HuH-7.5 (cell line): ENCODE results near the gene ZC3H7A.
"Not testable (repeated sequence)": the region's sequence is repeated elsewhere in the genome, so short reads cannot be mapped to it uniquely, and the experiment has no call there.

Experiments used
- DNase-seq: peaks from one replicate; pipeline ENCODE4 v3.0.0; 2011; ENCODE audit warnings: low spot score

ZC3H7A gene

DNA sequence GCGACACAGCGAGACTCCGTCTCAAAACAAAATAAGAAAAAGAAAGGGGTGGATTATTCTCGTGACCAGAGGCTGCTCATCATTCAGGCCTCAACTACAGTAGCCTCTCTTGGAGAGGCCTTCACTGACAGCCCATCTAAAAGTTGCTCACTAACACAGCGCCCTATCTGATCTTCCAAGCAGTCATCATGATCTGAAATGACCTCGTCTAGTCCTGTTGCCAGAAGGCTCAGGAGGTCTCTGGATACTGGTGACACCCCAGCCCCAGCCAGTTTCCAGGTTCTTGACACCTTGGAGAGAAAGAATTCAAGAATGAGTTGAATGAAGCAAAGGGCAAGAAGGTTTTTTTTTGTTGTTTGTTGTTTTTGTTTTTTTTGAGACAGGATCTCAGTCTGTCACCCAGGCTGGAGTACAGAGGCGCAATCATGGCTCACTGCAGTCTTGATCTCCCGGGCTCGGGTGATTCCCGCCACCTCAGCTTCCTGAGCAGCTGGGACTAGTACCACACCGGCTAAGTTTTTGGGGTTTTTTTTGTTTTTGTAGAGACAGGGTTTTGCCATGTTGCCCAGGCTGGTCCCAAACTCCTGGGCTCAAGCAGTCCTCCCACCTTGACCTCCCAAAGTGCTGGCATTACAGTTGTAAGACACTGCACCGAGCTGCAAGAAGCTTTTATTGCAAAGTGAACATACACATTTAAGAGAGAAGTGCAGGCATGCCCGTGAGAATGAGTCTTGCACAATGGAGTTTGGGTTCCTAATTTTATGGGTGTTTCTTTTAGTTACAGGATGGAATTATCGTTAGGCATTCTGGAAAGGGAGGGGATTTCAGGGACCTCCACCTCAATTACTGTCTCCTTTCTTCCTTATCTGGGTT lies 2.7 kb upstream of the ZC3H7A start:
- no peak for DNase-seq

GRCh38 chr16:11799017-11799381 lies 1.9 kb upstream of the ZC3H7A start:
- no peak for DNase-seq

GRCh38 chr16:11797957-11798299 lies 870 bp upstream of the ZC3H7A start:
- no peak for DNase-seq

DNA sequence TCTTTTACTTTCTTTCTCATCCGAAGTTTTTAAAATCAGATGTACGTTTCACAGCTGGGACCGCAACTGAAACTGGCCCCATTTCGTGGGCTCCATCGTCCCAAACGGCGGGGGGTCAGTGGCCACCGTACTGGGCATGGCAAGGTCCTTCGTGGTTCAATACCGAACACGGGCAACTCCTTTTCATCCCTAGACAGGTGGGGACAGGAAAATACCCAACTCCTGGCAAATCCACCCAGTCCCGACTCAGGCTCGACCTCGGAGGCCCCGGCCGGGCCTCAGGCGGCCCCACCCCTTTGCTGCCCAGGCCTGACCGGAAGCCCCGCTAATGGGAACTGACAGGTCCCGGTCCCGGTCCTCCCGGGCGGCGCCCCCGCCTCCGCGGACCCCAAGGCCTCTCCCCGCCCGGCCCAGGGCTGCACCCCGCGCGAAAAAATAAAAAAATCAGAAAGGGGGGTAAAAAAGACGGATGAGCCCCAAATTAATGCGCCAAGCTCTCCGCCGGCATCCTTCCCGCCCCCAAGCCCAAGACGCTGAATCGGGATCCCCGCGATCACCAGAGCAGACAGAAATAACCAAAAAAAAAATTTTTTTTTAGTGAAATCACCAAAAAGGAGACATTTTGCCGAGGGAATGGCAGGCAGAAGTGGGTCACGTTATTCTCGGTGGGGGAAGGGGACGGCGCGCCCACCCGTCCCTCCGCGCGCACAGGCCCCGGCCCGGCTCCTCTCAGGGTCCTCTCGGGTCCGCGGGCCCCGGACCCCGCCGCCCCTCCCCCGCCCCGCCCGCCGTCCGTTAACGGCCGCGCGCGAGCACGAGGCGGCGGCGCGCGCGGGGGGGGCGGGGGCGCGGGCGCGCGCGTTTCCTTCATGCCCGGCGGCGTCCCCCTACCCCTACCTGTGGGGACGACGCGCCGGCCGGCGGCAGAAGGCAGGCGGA lies 562 bp downstream of the ZC3H7A start:
- DNase-seq: peak; percentile 44

- DNase-seq: no peak
Observed at GRCh38 chr16:11795887-11796226, 1.2 kb downstream of the ZC3H7A start.

DNA sequence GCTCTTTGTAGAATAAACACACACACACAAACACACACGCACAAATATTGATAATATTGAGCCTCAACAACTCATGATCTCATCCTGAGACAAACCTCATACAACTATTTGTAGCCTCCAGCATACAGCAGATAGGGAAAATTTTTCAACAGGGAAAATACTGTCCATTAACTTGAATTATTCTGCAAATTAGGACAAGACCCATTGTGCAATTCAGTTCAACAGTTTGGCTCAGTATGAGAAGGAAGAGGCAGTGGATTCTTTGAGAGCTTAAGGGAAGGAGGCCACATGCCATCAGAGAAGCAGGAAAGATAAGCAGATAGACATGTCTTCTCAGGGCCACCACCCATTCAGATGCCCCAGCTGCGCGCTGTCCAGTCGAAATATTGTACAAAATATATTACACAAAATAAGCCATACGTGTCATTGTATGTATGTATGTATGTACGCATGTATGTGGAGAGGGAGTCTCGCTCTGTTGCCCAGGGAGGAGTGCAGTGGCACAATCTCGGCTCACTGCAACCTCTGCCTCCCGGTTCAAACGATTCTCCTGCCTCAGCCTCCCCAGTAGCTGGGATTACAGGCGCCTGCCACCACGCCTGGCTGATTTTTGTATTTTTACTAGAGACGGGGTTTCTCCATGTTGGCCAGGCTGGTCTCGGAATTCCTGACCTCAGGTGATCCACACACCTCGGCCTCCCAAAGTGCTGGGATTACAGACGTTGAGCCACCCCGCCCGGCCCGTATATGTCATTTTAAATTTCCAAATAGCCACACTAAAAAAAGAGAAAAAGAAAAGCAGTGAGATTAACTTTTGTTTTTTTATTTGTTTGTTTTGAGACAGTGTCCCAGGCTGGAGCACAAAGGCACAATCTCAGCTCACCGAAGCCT lies 1.8 kb downstream of the ZC3H7A start:
- no peak for DNase-seq

- no peak for DNase-seq
Observed at GRCh38 chr16:11794447-11794846, 2.6 kb downstream of the ZC3H7A start.

- no peak for DNase-seq
Observed at GRCh38 chr16:11793840-11794239, 3.2 kb downstream of the ZC3H7A start.

- DNase-seq: no peak
Observed at GRCh38 chr16:11792410-11793241, 4.4 kb downstream of the ZC3H7A start.

DNA sequence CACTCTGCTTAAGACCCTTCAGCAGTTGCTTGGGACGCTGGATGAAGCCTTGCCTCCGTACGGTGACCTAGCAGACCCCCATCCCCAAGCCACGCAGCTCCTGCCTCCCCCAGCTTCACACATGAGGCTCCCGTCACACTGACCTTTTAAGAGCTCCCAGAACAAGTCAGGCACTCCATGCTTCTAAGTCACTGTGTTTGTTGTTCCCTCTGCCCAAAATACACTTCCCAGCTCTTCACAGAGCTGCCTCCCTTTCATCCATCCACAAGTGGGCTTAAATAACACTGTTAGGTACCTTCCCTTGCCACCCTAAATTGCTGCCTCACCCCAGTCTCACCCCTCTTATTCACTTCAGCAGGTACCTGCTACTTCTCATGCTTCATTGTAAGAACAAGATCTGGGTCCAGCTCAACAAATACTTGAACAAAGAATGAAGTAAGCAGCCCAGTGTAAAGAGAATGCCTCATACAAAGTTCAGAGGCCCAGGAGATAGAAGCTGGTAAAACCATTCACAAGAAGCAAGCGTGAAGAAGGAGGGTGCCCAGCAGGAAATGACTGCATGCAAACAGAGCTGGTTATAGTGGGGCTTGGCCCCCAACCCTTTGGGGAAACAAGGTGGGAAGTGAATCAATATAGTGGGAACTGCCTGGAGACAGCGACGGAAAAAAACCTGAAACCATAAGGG lies 5.8 kb downstream of the ZC3H7A start:
- no peak for DNase-seq

DNA sequence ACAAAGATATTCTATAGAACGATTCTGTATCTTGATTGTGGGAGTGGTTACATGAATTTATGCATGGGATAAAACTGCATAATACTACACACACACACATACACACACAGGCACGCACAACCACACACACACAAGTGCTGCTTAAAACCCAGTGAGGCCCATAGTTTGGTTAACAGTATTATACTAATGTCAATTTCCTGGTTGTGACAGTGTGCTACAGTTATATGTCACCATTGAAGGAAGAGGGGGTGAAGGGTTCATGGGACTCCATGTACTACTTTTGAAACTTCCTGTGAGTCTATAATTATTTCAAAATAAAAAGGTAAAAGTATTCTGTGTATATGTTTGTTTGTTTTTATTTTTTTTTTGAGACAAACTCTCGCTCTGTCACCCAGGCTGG lies 8.1 kb downstream of the ZC3H7A start:
- no peak for DNase-seq

DNA sequence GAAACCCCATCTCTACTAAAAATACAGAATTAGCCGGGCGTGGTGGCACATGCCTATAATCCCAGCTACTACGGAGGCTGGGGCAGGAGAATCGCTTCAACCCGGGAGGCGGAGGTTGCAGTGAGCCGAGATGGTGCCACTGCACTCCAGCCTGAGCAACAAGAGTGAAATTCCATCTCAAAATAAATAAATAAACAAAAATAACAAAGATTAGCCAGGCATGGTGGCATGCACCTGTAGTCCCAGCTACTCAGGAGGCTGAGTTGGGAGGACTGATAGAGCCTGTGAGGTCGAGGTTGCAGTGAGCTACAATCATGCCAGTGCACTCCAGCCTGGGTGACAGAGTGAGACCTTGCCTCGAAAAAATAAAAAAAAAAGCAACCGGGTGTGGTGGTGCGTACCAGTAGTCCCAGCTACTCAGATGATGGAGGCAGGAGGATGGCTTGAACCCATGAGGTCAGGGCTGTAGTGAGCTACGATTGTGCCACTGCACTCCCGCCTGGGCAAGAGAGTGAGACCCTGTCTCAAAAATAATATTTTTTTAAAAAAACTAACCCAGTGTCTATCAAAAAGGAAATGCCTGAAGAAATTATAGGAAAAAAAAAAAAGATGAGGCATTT lies 12.0 kb downstream of the ZC3H7A start:
- DNase-seq: not testable (repeated sequence)

DNA sequence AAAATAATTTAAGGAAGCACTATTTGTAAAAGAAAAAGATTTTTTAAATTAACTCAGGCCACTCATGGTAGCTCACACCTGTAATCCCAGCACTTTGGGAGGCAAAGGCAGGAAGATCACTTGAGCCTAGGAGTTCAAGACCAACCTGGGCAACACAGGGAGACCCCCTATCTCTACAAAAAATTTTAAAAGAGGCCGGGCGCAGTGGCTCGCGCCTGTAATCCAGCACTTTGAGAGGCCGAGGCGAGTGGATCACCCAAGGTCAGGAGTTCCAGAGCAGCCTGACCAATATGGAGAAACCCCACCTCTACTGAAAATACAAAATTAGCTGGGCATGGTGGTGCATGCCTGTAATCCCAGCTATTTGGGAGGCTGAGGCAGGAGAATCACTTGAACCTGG lies 12.7 kb downstream of the ZC3H7A start:
- DNase-seq: not testable (repeated sequence)

GRCh38 chr16:11784038-11784369 lies 13.1 kb downstream of the ZC3H7A start:
- no peak for DNase-seq

GRCh38 chr16:11783319-11784037 lies 13.6 kb downstream of the ZC3H7A start:
- DNase-seq: no peak

DNA sequence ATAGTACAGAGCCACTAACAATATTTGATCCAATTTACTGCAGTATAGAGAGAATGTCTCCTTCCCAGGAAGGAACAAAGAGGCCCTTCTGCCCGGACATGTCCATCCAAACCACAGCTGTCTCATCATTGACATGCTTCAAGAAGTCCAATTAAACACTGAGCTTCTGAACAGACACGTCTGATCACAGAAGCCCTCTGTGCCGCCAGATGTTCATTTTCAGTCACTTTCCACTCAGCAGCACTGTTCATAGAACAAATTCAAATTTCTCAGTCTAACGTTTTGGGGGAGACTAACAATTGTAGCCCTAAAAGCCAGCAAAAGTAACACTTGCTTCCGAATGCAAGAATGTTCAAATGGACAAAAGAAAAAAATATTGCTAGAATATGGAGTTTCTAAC lies 15.3 kb downstream of the ZC3H7A start:
- DNase-seq: no peak

GRCh38 chr16:11780991-11781680 lies 15.9 kb downstream of the ZC3H7A start:
- no peak for DNase-seq

- no peak for DNase-seq
Observed at GRCh38 chr16:11779074-11779473, 18.0 kb downstream of the ZC3H7A start.

- no peak for DNase-seq
Observed at GRCh38 chr16:11774065-11774626, 22.9 kb downstream of the ZC3H7A start.
